Measurements from ENCODE around the gene SSBP3. TPM values are rescaled to one million over a fixed set of nuclear protein-coding genes. Genes with fewer than 3 reads are reported as not detected.

Gene SSBP3
- total and polyA plus RNA-seq, 9 of the 15 experiments (the other 6 are each of a cell fraction or from before 2014, with no cell fraction given) = 8.7 to 108 (median 33.8) TPM

- TF ChIP-seq ZNF407 (IDR thresholded peaks at IDR 0.05; ENCODE audit: low read depth) = peak; percentile 19; the same call in 1 of the 2 replicates
- TF ChIP-seq, protein P1, sequence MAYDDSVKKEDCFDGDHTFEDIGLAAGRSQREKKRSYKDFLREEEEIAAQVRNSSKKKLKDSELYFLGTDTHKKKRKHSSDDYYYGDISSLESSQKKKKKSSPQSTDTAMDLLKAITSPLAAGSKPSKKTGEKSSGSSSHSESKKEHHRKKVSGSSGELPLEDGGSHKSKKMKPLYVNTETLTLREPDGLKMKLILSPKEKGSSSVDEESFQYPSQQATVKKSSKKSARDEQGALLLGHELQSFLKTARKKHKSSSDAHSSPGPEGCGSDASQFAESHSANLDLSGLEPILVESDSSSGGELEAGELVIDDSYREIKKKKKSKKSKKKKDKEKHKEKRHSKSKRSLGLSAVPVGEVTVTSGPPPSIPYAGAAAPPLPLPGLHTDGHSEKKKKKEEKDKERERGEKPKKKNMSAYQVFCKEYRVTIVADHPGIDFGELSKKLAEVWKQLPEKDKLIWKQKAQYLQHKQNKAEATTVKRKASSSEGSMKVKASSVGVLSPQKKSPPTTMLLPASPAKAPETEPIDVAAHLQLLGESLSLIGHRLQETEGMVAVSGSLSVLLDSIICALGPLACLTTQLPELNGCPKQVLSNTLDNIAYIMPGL (CRISPR knock-in tag; IDR thresholded peaks at IDR 0.05) = no peak
- TF ChIP-seq BHLHE40 (IDR thresholded peaks at IDR 0.05; ENCODE audit: low read length) = peak; percentile 94
- no peak for TF ChIP-seq KLF1 (tag; IDR thresholded peaks at IDR 0.05)
- no peak for TF ChIP-seq MTF1 (CRISPR knock-in tag; IDR thresholded peaks at IDR 0.05; ENCODE audit: borderline replicate concordance)
- TF ChIP-seq, protein P2, sequence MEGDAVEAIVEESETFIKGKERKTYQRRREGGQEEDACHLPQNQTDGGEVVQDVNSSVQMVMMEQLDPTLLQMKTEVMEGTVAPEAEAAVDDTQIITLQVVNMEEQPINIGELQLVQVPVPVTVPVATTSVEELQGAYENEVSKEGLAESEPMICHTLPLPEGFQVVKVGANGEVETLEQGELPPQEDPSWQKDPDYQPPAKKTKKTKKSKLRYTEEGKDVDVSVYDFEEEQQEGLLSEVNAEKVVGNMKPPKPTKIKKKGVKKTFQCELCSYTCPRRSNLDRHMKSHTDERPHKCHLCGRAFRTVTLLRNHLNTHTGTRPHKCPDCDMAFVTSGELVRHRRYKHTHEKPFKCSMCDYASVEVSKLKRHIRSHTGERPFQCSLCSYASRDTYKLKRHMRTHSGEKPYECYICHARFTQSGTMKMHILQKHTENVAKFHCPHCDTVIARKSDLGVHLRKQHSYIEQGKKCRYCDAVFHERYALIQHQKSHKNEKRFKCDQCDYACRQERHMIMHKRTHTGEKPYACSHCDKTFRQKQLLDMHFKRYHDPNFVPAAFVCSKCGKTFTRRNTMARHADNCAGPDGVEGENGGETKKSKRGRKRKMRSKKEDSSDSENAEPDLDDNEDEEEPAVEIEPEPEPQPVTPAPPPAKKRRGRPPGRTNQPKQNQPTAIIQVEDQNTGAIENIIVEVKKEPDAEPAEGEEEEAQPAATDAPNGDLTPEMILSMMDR (IDR thresholded peaks at IDR 0.05 in 2 of 3, conservative IDR thresholded peaks at IDR 0.05 in 1 of 3; ENCODE audit: insufficient read depth in 2 of 3, low read depth in 1 of 3, low read length in 3 of 3) = peak; percentile 73 to 83 (median 81); a peak in 5 of 6 replicates
- TF ChIP-seq BCOR (IDR thresholded peaks at IDR 0.05) = peak; percentile 15; the same call in 1 of the 2 replicates
- no peak for TF ChIP-seq FIP1L1 (IDR thresholded peaks at IDR 0.05; ENCODE audit: low read depth, low read length, poor library complexity, severe bottlenecking)
- TF ChIP-seq CBX3 (IDR thresholded peaks at IDR 0.05; ENCODE audit: borderline replicate concordance in 1 of 2, low read length in 2 of 2) = peak in 1 of 2 experiments; percentile 97; a peak in 2 of 3 replicates
- TF ChIP-seq SAFB2 (IDR thresholded peaks at IDR 0.05; ENCODE audit: borderline replicate concordance, low read depth, low read length, severe bottlenecking) = no peak
- TF ChIP-seq HDAC3 (IDR thresholded peaks at IDR 0.05; ENCODE audit: borderline replicate concordance, partially characterized antibody) = no peak
- TF ChIP-seq ZNF140 (CRISPR knock-in tag; IDR thresholded peaks at IDR 0.05) = no peak
- no peak for TF ChIP-seq ZNF444 (CRISPR knock-in tag; IDR thresholded peaks at IDR 0.05)
- peak; percentile 99 for TF ChIP-seq TFAP4 (CRISPR knock-in tag; IDR thresholded peaks at IDR 0.05; ENCODE audit: borderline replicate concordance)
These were observed 133.0 kb downstream of the SSBP3 start (continued) for GRCh38 chr1:54273092-54273794.
